ENCODE measurements around the gene OXNAD1. TPM values are rescaled to one million over a fixed set of nuclear protein-coding genes. Genes with fewer than 3 reads are reported as not detected.

Gene OXNAD1
- total RNA-seq, 2 experiments from 2014 or later, result 18.1 to 18.7 TPM

DNA sequence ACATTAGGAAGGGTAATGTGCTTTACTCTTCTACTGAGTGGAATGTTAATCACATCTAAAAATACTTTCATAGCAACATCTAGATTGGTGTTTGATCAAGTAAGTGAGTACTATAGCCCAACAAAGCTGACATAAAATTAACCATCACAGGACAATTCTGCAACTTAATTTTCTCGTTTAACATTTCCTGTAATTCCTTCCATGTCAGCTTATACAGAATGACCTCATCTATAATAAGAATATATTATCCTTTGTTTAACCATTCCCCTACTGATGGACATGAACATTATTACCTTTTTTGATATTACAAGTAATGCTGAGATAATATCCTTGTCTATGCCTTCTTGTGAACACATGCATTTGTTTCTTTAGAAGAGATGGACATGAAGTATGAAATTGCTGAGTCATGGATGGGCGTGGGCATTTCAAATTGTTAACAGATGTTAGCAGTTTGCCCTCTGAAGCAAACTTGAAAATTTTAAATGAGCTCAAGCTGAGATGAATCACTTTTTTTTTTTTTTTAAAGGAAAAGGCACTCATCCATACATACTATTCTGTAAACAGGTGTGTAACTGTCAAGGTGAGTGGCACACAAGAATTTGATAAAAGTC is 85.1 kb downstream of the OXNAD1 start:
- Histone ChIP-seq H3K9me3 (ENCODE audit: low read length) (no peaks in the 10 kb centered on the region), H3K9me2 (ENCODE audit: insufficient read depth, low read length) (no peaks in the 10 kb centered on the region), H3K27ac (ENCODE audit: low read depth, low read length, poor library complexity, severe bottlenecking) (peak overlapping the region; percentile 16), H3K79me2 (ENCODE audit: insufficient read depth, low read depth, low read length) (no peaks in the 10 kb centered on the region), H3K36me3 (ENCODE audit: insufficient read depth, low read length) (peaks cover 99% of the 10 kb centered on the region), H3K4me3 (ENCODE audit: low read depth, low read length, poor library complexity, severe bottlenecking) (no peak overlapping the region), H3K4me1 (ENCODE audit: insufficient read depth, low read length, poor library complexity, severe bottlenecking) (no peaks in the 10 kb centered on the region), H3K4me2 (ENCODE audit: low read length) (no peak overlapping the region), H2AFZ (ENCODE audit: low read length) (no peak overlapping the region), H4K20me1 (ENCODE audit: insufficient read depth, low read length) (no peaks in the 10 kb centered on the region)
- no TSS peak for BruUV-seq (replicated peaks)
- TF ChIP-seq EZH2phosphoT487 (IDR thresholded peaks at IDR 0.05; ENCODE audit: borderline replicate concordance, low read depth, low read length), result no peak
- TF ChIP-seq, protein P1, sequence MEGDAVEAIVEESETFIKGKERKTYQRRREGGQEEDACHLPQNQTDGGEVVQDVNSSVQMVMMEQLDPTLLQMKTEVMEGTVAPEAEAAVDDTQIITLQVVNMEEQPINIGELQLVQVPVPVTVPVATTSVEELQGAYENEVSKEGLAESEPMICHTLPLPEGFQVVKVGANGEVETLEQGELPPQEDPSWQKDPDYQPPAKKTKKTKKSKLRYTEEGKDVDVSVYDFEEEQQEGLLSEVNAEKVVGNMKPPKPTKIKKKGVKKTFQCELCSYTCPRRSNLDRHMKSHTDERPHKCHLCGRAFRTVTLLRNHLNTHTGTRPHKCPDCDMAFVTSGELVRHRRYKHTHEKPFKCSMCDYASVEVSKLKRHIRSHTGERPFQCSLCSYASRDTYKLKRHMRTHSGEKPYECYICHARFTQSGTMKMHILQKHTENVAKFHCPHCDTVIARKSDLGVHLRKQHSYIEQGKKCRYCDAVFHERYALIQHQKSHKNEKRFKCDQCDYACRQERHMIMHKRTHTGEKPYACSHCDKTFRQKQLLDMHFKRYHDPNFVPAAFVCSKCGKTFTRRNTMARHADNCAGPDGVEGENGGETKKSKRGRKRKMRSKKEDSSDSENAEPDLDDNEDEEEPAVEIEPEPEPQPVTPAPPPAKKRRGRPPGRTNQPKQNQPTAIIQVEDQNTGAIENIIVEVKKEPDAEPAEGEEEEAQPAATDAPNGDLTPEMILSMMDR (conservative IDR thresholded peaks at IDR 0.05; ENCODE audit: low read length), result no peak
- ChIA-PET CTCF (ENCODE audit: unreplicated experiment) (no interaction called here), POLR2A (no interaction called here)
- no peak for DNase-seq (ENCODE audit: low spot score)
- intact Hi-C loops (cut with micrococcal nuclease; ENCODE audit: unreplicated experiment), result no loop called here

DNA sequence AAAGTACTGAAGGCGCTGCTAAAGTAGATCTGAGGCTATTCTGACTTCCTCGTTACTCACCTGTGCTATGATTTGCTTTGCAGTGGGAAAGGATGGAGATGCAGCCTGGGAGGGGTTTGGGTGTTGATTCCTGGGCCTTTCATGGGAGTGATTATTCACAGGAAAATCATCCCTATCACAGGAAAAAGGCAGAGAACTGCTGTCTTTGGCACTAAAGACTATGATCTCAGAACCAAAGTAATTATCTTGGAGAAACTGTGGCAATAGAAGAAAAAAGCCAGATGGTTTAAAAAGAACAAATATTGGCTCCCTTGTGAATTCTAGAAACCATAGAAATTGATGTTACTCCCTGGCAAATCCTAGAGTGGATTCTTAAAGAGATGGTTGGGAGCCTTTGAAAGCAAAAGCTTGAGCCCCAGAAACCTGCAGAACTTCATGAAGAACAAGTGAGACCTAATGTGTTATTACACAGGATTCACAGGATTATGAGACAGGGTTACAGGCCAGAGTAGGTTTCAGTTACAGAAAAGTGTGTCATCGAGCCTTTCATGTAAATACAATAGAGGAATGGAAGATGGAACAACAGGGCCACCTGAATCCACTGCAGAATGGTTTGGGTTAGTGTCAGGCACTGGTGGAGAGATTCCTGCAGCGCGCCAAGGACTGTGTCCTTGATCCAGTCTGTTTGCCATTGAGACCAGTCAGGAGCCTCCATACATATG is 85.7 kb downstream of the OXNAD1 start:
- Histone ChIP-seq H3K4me1 (ENCODE audit: insufficient read depth, low read length, poor library complexity, severe bottlenecking) (no peaks in the 10 kb centered on the region), H3K79me2 (ENCODE audit: insufficient read depth, low read depth, low read length) (no peaks in the 10 kb centered on the region), H4K20me1 (ENCODE audit: insufficient read depth, low read length) (no peaks in the 10 kb centered on the region), H3K27ac (ENCODE audit: low read depth, low read length, poor library complexity, severe bottlenecking) (peak overlapping the region; percentile 16), H3K4me3 (ENCODE audit: low read depth, low read length, poor library complexity, severe bottlenecking) (no peak overlapping the region), H3K9me2 (ENCODE audit: insufficient read depth, low read length) (no peaks in the 10 kb centered on the region), H3K36me3 (ENCODE audit: insufficient read depth, low read length) (peaks cover 99% of the 10 kb centered on the region), H3K4me2 (ENCODE audit: low read length) (no peak overlapping the region), H2AFZ (ENCODE audit: low read length) (no peak overlapping the region), H3K9me3 (ENCODE audit: low read length) (no peaks in the 10 kb centered on the region)
- no peak for DNase-seq (ENCODE audit: low spot score)
- intact Hi-C loops (cut with micrococcal nuclease; ENCODE audit: unreplicated experiment), result no loop called here
- CTCF ChIA-PET (ENCODE audit: unreplicated experiment), result no interaction called here
- no peak for TF ChIP-seq EZH2phosphoT487 (IDR thresholded peaks at IDR 0.05; ENCODE audit: borderline replicate concordance, low read depth, low read length)
- TF ChIP-seq, protein P1 (conservative IDR thresholded peaks at IDR 0.05; ENCODE audit: low read length), result no peak
- no TSS peak for BruUV-seq (replicated peaks)
- POLR2A ChIA-PET, result no interaction called here

DNA sequence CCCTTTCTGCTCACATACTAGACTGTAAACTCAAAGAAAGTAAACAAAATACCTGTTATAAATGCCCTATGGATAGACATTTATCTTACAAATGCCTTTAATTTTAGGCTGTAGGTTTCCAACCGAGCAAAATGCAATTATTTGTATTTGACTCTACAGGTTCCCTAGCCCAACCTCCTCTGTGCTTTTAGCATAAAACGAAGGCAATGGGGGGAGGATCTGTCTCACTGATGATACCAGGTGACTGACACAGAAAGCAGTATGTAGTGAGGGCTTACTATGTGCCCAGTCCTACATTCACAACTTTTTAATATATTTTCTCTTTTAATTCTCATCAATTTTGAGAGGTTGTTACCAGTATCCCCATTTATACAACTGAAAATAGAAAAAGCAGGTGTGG is 87.4 kb downstream of the OXNAD1 start:
- DNase-seq (ENCODE audit: low spot score), result no peak
- Histone ChIP-seq H3K4me3 (ENCODE audit: low read depth, low read length, poor library complexity, severe bottlenecking) (no peak overlapping the region), H4K20me1 (ENCODE audit: insufficient read depth, low read length) (no peaks in the 10 kb centered on the region), H2AFZ (ENCODE audit: low read length) (no peak overlapping the region), H3K79me2 (ENCODE audit: insufficient read depth, low read depth, low read length) (no peaks in the 10 kb centered on the region), H3K9me3 (ENCODE audit: low read length) (no peaks in the 10 kb centered on the region), H3K4me1 (ENCODE audit: insufficient read depth, low read length, poor library complexity, severe bottlenecking) (no peaks in the 10 kb centered on the region), H3K27ac (ENCODE audit: low read depth, low read length, poor library complexity, severe bottlenecking) (no peak overlapping the region), H3K9me2 (ENCODE audit: insufficient read depth, low read length) (no peaks in the 10 kb centered on the region), H3K36me3 (ENCODE audit: insufficient read depth, low read length) (peaks cover 98% of the 10 kb centered on the region), H3K4me2 (ENCODE audit: low read length) (no peak overlapping the region)
- ChIA-PET CTCF (ENCODE audit: unreplicated experiment) (no interaction called here), POLR2A (interaction anchor here (1.0 to 1.1 kb wide), 2 partner anchors 11 to 14 kb away, joined by 3 read pairs; no protein-coding TSS in a partner anchor)
- TF ChIP-seq EZH2phosphoT487 (IDR thresholded peaks at IDR 0.05; ENCODE audit: borderline replicate concordance, low read depth, low read length), result no peak
- TF ChIP-seq, protein P1 (conservative IDR thresholded peaks at IDR 0.05; ENCODE audit: low read length), result no peak
- intact Hi-C loops (cut with micrococcal nuclease; ENCODE audit: unreplicated experiment), result no loop called here
- BruUV-seq (replicated peaks), result no TSS peak

Measured in OCI-LY7 (cell line).